WTC11 (cell line): ENCODE results near the gene CCN6.

ENCODE experiments used
- CTCF ChIP-seq: fragments of 200-600 bp; IDR thresholded peaks from 2 replicates; pipeline ENCODE4 v1.8.0; 2022; ENCODE audit warnings: antibody characterized with exemption
- FOXJ3 ChIP-seq: sonication (generic); formaldehyde crosslinking; IDR thresholded peaks from 2 replicates; pipeline ENCODE4 v1.9.0; 2021; ENCODE audit warnings: missing genetic modification reagents, mild to moderate bottlenecking, borderline replicate concordance
- USF2 ChIP-seq: sonication (generic); formaldehyde crosslinking; IDR thresholded peaks from 2 replicates; pipeline ENCODE4 v1.8.1; 2023; ENCODE audit warnings: mild to moderate bottlenecking, missing genetic modification reagents, moderate library complexity
- ZNF138 ChIP-seq: sonication (generic); formaldehyde crosslinking; conservative IDR thresholded peaks from 2 replicates; pipeline ENCODE4 v1.8.1; 2022; ENCODE audit warnings: mild to moderate bottlenecking, moderate library complexity, missing genetic modification reagents

- no peak for TF ChIP-seq CTCF
- TF ChIP-seq USF2: no peak
- TF ChIP-seq ZNF138 (CRISPR knock-in tag): no peak
- TF ChIP-seq FOXJ3 (CRISPR knock-in tag): no peak
These were observed 46.7 kb downstream of the CCN6 start for GRCh38 chr6:112100561-112100960.
